Pons (tissue), 1 donor: ENCODE data around the gene MIA.
"Not testable (repeated sequence)": the region's sequence is repeated elsewhere in the genome, so short reads cannot be mapped to it uniquely, and the experiment has no call there.

Experiments
- DNase-seq: peaks from one replicate; pipeline ENCODE4 v3.0.0-alpha.2; 2016; ENCODE audit warnings: low spot score

MIA gene

GRCh38 chr19:40750874-40751537 is 24.3 kb upstream of the MIA start, which contains the start of gene SNRPA:
TSS of gene SNRPA (plus strand) at chr19:40751203. CDS start at chr19:40751409, 206 bp downstream.
- peak; percentile 98 for DNase-seq

GRCh38 chr19:40752257-40752781 is 23.0 kb upstream of the MIA start:
- DNase-seq, result no peak

- no peak for DNase-seq
Observed at GRCh38 chr19:40754611-40755247, 20.6 kb upstream of the MIA start.

GRCh38 chr19:40755248-40755624 is 20.1 kb upstream of the MIA start:
- DNase-seq, result no peak

GRCh38 chr19:40755791-40756190 is 19.5 kb upstream of the MIA start:
- no peak for DNase-seq

GRCh38 chr19:40756502-40757110 is 18.7 kb upstream of the MIA start:
- DNase-seq, result no peak

- no peak for DNase-seq
Observed at GRCh38 chr19:40758491-40758890, 16.8 kb upstream of the MIA start.

GRCh38 chr19:40759352-40759751 is 16.0 kb upstream of the MIA start:
- DNase-seq, result no peak

GRCh38 chr19:40762754-40763470 is 12.4 kb upstream of the MIA start:
- DNase-seq, result no peak

GRCh38 chr19:40763526-40763925 is 11.8 kb upstream of the MIA start:
- DNase-seq, result no peak

GRCh38 chr19:40763963-40764362 is 11.4 kb upstream of the MIA start:
- no peak for DNase-seq

GRCh38 chr19:40766385-40766784 is 8.9 kb upstream of the MIA start:
- not testable (repeated sequence) for DNase-seq

GRCh38 chr19:40768869-40769268 is 6.5 kb upstream of the MIA start:
- DNase-seq, result no peak

- DNase-seq, result not testable (repeated sequence)
Observed at GRCh38 chr19:40771101-40771862, 4.0 kb upstream of the MIA start.

- DNase-seq, result no peak
Observed at GRCh38 chr19:40775632-40776022, 306 bp downstream of the MIA start.

- DNase-seq, result no peak
Observed at GRCh38 chr19:40776364-40776763, 1.0 kb downstream of the MIA start.

- DNase-seq, result peak; percentile 99
Observed at GRCh38 chr19:40776932-40777644, 1.8 kb downstream of the MIA start.

GRCh38 chr19:40777645-40777936 is 2.3 kb downstream of the MIA start:
- no peak for DNase-seq

GRCh38 chr19:40777937-40778705 is 2.8 kb downstream of the MIA start, which contains the start of gene RAB4B:
TSS of gene RAB4B (plus strand) at chr19:40778247. CDS start at chr19:40778376, 129 bp downstream.
- peak; percentile 100 for DNase-seq

GRCh38 chr19:40778706-40779284 is 3.5 kb downstream of the MIA start:
- DNase-seq, result no peak
